GM12873 (cell line): Measurements from ENCODE around the gene STAM2.

ENCODE experiments used
- TF ChIP-seq, protein P1 (sequence below): IDR thresholded peaks from 2 replicates; pipeline ENCODE4 v1.5.1; 2012; ENCODE audit warnings: low read depth, mild to moderate bottlenecking, moderate library complexity, low read length, control low read depth; ENCODE audit not compliant: insufficient read depth; ENCODE audit errors: missing control alignments

Gene STAM2

DNA sequence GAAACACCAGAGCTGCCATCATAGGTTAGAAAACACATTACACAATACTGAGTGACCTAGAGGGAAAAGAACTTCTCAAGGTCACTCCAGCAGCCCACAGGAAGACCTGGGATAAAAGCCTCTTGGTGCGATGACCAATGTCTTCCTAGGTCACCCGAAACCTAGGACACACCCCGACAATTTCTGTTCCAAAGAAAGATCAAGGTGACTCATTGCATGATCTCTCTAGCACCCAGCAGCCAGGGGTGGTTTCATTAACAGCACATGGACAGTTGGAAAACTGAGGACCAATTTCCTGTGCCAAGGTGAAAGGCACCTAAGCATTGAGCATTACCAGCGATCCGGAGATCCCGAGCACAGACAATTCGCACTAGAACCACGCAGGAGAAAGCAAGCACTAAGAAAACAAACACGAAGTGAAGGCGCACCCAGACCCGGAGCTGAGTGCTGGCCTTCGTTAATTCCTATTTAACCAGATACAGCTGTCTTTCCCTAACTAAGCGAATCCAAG lies 78.2 kb downstream of the STAM2 start:
- TF ChIP-seq, protein P1, sequence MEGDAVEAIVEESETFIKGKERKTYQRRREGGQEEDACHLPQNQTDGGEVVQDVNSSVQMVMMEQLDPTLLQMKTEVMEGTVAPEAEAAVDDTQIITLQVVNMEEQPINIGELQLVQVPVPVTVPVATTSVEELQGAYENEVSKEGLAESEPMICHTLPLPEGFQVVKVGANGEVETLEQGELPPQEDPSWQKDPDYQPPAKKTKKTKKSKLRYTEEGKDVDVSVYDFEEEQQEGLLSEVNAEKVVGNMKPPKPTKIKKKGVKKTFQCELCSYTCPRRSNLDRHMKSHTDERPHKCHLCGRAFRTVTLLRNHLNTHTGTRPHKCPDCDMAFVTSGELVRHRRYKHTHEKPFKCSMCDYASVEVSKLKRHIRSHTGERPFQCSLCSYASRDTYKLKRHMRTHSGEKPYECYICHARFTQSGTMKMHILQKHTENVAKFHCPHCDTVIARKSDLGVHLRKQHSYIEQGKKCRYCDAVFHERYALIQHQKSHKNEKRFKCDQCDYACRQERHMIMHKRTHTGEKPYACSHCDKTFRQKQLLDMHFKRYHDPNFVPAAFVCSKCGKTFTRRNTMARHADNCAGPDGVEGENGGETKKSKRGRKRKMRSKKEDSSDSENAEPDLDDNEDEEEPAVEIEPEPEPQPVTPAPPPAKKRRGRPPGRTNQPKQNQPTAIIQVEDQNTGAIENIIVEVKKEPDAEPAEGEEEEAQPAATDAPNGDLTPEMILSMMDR, result no peak

DNA sequence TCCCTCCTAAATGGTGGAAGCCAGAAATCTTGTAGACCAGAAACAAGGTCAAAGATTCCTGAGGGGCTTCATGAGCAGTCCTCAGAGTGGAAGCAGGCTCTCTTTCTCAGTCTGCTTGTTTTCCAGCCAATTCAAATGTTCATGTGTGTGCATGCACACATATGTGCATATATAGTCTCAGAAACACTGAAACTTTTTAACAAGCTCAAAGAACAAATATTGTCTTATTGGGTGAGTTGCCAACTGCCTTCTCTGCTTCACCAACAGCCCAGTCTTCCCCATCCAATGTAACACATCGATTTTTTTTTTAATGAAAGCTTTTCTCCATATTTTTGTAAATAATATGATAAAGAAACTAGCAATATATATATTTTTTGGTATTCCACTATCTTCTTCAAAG lies 80.4 kb downstream of the STAM2 start:
- TF ChIP-seq, protein P1, result no peak

DNA sequence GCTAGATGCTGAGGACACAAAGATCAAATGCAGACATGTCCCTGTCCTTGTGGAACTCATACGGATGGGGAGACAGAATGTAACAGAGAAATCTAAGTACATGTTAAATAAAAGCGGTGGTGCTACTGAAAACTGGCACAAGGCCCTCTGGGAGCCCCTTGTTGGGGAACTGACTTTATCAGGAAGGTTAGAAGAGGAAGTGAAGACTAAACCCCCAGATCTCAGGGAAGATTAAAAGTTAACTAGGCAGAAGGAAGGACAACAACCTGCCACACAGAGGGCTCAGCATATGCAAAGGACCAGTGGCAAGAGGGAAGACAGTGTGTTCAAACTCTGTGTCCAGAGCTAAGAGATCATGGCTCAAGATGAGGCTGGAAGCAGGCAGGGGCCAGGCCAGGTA lies 81.5 kb downstream of the STAM2 start:
- TF ChIP-seq, protein P1, result no peak

DNA sequence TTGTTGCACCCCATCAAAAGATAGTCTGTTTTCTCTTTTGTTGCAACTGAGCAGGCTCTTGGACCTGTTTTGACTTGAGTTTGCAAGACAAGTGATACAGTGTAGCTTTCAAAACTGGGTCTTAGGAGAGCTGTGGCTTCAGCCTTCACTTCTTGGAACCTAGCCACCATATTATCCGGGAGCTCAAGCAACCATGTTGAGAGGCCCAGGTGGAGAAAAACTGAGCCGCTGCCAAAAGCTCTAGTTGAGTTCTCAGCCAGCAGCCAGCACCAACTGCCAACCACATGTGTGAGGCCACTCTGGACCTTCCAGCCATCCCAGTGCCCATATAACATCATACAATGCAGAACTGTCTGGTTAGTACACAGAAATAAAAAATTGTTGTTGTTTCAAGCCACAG lies 82.1 kb downstream of the STAM2 start:
- TF ChIP-seq, protein P1, result no peak

DNA sequence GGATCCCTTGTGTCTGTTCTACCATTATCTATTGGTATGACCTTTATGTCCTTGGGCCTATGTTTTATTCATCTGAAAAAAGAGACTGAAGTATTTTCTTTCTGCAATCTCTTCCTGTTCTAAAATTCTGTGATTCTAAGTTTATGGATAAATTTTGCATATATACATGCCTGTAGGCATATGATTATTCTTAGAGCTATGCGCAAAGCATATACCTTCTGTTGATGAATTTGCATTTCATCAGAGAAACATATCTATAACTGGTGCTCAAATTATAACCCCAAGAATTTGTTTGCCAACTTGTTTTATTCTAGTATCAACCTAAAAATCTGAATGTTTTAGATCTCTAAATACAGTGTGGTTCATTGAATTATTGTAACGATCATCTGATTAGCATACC lies 83.5 kb downstream of the STAM2 start:
- TF ChIP-seq, protein P1, result no peak

DNA sequence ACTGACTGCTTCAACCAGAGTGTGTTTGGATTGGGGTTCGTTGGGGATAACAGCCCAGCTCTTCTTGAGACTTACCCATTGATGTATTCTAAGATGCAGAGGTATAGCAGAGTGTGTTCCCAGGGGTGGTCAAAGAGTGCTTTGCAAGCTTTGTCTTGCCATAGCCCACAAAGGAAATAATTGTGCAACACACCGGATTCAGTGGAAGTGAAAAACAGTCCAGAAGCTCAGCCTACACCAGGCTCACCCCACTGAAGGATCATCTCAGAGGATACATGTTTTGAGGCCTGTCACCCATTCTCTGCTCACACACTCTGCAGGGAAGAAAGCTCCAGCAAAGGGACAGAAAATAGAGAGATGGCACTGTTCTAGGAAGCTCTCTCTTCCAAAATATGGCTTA lies 86.3 kb downstream of the STAM2 start:
- TF ChIP-seq, protein P1, result no peak

DNA sequence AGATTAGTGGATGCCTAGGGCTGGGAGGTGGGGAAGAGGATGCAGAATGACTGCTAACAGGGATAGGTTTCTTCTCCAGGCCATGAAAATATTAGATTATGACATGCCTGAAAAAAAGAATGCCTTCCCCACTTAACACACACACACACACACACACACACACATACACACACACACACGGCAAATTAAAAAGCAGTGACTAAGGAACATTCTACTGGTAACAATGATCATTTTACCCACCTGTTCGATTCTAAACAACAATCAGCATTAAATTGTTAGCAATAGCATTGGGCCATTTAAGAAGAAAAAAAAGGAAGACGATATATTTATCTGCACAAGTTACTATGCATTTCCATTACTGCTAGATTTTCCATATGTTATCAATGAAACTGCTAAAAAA lies 87.6 kb downstream of the STAM2 start:
- TF ChIP-seq, protein P1, result no peak
